GM18520 (cell line): ENCODE data around the gene TAPBP.
"Not testable (repeated sequence)": the region's sequence is repeated elsewhere in the genome, so short reads cannot be mapped to it uniquely, and the experiment has no call there.

Experiments
- ATAC-seq: cut with Tn5 transposase; IDR thresholded peaks from one replicate; pipeline ENCODE4 v1.9.1; 2021; ENCODE audit not compliant: unreplicated experiment

The TAPBP gene

DNA sequence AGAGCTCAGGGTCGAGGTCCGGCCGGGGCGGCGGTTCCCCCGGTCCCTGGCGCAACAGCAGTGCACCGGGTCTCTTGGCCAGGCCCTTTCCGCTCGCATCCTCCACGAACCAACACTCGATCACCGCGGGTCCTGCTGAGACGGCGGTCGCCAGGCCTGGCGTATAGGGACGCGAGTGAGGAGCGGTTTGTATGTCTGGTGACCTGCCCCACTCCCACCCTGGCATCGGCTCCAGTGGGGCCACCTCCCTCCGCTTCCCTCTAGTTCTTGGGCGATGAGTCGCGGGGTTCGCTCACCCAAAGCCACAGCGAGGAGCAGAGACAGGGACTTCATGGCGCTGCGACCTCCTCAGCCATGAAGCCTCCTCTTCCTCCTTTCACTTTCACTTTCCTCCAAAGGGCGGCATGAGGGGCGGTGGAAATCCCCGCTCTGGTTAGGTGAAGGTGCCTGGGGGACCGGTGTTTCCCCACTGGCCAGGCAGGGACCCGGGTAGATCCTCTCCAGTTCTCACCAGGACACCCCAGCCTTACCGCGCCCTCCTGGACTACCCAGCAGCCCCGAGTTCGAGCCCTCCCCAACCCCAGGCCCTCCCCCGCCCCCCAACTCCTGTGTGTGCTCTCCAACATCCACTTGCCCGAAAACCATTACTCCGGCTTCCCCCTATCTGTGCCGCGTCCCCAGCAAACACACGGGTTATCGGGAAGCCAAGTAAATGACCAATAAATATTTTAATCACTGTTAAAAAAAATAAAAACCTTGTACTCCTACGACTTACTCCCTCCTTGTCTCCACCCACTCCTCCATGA lies at the start of gene TAPBP:
Gene TAPBP (minus strand): TSS at position 370 of the 806 bp plus-strand sequence. CDS start 37 bp downstream, at position 333.
- ATAC-seq, result peak; percentile 26

DNA sequence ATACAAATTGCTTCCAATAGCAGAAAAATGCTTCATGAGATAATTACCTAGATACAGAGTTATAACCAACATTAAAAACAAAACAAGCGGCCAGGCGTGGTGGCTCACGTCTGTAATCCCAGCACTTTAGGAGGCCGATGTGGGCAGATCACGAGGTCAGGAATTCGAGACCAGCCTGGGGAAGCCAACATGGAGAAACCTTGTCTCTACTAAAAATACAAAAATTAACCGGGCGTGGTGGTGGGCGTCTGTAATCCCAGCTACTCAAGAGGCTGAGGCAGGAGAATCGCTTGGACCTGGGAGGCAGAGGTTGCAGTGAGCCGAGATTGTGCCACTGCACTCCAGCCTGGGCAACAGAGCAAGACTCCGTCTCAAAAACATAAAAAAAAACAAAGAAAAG lies 49.6 kb upstream of the TAPBP start:
- not testable (repeated sequence) for ATAC-seq

DNA sequence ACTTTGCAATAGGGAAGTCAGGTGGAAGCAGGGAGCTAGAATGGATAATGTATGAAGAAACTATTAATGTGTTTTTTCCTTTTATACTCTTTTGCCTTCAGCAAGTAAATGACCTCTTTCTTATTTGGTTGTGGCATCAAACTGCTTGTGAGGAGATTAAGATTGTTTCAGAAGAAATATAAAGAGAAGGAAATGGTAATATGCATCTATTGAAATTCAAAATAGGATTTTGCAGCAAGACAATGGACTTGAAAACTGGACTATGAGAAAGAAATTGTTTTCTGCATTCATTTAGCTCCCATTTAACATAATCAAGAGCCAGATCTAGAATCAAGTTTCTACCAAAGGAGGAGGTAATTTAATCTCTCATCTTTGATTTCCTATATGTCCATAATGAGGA lies 45.5 kb upstream of the TAPBP start:
- ATAC-seq, result no peak

DNA sequence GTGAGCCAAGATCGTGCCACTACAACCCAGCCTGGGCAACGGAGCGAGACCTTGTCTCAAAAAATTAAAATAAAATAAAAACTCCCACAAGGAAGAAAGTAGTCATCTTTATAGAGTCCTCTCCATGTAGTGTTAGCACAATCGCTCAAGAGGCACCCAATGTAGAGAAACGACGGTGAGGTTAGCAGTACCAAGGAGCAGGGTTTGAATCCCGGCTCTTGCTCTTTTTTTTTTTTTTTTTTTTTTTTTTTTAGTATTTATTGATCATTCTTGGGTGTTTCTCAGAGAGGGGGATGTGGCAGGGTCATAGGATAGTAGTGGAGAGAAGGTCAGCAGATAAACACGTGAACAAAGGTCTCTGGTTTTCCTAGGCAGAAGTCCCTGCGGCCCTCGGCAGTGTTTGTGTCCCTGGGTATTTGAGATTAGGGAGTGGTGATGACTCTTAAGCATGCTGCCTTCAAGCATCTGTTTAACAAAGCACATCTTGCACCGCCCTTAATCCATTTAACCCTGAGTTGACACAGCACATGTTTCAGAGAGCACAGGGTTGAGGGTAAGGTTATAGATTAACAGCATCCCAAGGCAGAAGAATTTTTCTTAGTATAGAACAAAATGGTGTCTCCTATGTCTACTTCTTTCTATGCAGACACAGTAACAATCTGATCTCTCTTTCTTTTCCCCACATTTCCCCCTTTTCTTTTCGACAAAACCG lies 43.4 kb upstream of the TAPBP start:
- not testable (repeated sequence) for ATAC-seq

DNA sequence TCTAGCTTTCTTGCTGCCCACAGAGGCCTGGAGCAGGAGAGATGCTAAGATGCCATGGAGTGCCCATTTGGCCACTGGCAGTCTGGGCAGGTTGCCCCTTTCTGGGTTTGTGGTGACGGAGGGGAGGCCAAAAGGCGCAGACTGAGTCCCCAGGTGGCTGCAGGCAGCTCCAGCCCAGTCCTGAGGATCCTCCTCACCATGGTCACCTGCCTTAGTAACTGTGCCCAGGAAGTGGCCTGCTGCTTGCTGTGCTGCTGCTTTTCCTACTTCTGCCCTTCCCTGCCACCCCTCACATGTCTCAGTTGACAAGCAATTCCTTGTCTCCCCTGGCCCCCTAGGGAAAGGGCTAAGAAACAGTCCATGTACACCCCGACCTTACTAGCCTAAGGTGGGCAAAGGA lies 42.4 kb upstream of the TAPBP start:
- ATAC-seq, result no peak

DNA sequence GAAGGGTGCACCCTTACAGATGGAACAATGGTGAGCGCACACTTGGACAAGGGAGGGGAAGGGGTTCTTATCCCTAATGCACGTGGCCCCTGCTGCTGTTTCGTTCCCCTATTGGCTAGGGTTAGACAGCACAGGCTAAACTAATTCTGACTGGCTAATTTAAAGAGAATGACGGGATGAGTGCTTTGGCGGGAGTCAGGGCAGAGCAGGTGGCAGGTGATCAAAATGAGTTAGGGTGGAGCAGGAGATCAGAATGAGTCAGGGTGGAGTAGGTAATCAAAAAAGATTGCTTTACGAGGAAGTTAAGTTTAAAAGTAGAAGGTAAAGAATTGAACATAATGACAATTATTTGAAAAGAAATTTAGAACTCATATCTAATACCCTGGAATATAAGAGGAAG lies 42.0 kb upstream of the TAPBP start:
- ATAC-seq, result not testable (repeated sequence)

DNA sequence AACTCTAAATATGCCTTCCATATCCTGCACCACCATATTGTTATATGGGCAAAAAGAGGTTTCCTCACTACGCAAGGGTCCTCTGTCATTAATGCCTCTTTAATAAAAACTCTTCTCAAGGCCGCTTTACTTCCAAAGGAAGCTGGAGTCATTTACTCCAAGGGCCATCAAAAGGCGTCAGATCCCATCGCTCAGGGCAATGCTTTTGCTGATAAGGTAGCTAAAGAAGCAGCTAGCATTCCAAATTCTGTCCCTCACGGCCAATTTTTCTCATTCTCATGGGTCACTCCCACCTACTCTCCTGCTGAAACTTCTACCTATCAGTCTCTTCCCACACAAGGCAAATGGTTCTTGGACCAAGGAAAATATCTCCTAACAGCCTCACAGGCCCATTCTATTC lies 33.9 kb upstream of the TAPBP start:
- no peak for ATAC-seq

DNA sequence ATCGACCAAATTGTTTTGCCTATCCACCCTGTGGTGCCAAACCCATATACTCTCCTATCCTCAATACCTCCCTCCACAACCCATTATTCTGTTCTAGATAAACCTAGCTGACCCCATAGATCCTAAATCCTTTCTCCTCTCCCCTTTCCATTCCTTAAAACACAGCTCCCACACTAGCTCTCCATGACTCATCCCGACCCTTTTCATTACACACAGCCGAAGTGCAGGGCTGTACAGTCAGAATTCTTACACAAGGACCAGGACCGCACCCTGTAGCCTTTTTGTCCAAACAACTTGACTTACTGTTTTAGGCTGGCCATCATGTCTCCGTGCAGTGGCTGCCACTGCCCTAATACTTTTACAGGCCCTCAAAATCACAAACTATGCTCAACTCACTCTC lies 33.1 kb upstream of the TAPBP start:
- not testable (repeated sequence) for ATAC-seq

DNA sequence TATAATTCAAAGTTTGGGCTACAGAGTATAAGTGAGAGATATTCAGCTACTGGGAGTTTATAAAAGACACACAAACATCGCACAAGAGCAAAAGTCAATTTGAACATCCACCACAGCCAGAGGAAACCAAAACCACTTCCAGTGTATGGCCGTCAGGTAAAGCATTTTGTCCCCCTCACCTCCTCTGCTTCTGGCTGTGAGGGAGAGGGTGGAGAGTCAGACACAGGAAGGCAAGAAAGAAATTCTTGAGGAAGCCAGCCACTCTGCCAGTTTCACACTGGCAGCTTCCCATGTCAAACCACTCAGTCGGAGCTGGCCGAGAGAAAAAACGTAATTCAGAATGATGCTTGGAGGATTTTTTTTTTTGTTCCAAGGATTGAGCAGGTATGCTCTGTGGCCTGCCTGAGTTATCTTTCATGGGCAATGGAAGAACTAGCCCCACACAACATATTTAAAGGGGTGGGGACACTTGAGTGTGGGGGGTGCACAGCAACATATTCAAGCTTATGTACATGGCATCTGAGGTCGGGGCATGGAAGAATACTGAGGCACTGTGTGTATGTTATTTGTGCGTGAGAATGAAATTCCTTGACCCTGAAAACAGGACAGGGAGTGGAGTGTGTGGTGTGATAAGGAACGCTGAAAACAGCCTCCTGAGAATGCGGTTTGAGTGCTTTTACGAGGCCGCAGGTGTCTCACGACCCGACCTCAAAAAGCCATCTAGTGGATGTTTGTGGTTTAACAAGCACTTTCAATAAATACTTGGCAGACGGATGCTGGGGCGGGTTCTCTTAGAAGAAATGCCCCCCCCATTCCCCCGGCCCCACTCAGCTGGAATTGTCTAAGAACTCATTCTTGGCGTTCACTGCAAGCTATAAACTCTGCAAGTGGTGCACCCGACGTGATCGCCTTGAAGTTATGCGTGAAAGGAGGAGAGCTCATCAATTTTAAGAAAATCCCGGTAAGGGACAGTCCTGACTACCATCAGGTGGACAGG lies 31.1 kb upstream of the TAPBP start:
- no peak for ATAC-seq

DNA sequence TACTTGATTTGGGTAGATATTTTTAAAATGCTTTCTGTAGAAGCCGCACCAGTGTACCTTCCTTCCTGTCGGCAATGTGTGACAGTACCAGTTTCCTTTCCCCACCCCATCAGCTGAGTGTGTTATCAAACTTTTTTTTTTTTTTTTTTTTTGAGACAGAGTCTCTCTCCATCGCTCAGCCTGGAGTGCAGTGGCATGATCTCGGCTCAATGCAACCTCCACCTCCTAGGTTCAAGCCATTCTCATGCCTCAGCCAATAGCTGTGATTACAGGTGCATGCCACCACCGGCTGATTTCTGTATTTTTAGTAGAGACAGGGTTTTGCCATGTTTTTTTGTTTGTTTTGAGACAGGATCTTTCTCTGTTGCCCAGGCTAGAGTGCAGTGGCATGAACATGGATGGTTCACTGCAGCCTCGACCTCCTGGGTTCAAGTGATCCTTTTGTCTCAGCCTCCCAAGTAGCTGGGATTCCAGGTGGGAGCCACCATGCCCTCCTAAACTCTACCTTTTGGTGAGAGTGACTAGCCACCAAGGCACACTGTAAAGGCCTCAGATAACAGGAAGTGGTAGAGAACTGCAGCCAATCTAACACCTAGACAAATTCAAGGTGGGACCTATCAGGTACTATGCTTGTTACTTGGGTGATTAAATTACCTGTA lies 30.2 kb upstream of the TAPBP start:
- ATAC-seq, result peak; percentile 41

DNA sequence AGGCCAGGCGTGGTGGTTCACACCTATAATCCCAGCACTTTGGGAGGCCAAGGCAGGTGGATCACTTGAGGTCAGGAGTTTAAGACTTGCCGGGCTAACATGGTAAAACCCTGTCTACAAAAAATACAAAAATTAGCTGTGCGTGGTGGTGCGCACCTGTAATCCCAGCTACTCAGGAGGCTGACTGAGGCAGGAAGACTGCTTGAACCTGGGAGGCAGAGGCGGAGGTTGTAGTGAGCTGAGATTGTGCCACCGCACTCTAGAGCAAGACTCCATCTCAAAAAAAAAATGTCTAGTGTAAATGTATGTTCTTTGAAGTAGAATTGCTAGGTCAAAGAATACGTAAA lies 29.7 kb upstream of the TAPBP start:
- ATAC-seq, result not testable (repeated sequence)

DNA sequence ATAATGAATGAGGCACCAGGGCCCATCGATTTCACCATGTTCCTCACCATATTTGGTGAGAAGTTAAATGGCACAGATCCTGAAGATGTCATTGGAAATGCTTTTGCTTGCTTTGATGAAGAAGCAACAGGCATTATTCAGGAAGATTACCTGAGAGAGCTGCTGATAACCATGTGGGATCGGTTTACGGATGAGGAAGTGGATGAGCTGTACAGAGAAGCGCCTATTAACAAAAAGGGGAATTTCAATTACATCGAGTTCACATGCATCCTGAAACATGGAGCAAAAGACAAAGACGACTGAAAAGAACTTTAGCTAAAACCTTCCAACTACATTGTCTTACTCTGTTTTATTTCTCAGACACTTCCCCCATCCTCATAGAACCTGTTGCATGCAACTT lies 25.3 kb upstream of the TAPBP start:
- ATAC-seq, result no peak

DNA sequence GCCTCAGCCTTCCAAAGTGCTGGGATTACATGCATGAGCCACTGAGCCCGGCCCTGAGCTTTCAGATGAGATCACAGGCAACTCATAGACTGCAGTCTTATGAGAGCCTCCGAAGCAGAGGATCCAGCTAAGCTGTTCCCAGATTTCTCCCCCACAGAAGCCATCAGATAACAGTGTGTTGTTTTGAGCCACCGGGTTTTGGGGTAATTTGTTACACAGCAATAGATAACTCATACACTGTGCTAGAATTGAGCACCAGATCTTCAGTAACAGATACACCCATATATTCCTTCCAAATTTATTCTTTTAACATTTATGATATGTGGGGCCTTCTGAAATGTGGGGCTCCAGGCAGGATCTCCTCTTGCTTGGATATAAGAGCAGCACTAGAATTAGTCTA lies 22.6 kb upstream of the TAPBP start:
- no peak for ATAC-seq

DNA sequence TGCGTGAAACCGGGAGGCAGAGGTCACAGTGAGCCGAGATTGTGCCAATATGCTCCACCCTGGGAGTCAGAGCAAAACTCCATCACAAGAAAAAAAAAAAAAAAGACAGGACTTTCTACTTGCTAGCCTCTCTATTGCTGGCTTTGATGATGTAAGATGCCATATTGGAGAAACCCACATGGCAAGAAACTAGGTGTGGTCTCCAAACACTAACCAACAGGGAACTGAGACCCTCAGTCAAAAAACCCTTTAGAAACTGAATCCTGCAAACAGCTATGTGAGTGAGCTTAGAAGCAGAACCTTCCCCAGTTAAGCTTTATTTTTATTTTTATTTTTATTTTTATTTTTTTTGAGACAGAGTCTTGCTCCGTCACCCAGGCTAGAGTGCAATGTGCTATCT lies 22.0 kb upstream of the TAPBP start:
- ATAC-seq, result no peak

DNA sequence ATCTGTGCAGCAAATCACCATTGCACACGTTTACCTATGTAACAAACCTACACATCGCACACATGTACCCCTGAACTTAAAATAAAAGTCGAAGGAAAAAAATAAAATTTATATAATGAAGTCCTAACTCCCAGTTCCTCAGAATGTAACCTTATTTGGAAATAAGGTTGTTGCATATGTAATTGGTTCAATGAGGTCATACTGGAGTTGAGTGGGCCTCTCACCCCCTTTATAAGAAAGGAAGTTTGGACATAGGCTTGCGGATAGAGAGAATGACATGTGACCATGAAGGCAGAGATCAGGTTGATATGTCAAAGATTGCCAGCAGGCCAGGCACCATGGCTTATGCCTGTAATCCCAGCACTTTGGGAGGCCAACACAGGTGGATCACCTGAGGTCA lies 19.8 kb upstream of the TAPBP start:
- ATAC-seq, result no peak

DNA sequence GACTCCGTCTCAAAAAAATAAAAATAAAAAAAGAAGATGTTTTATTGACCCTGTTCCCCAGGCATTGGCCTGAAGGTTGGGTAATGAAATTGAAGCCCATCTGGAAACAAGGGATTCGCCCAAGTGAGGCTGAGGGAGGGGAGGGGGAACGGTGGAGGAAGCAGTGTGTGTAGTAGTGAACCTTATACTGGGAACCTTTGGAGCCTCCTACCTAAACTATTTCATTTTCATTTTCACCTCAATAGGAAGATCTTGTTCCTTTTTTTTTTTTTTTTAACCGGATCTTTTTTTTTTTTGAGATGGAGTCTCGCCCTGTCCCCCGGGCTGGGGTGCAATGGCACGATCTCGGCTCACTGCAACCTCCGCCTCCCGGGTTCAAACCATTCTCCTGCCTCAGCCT lies 16.9 kb upstream of the TAPBP start:
- ATAC-seq, result no peak

DNA sequence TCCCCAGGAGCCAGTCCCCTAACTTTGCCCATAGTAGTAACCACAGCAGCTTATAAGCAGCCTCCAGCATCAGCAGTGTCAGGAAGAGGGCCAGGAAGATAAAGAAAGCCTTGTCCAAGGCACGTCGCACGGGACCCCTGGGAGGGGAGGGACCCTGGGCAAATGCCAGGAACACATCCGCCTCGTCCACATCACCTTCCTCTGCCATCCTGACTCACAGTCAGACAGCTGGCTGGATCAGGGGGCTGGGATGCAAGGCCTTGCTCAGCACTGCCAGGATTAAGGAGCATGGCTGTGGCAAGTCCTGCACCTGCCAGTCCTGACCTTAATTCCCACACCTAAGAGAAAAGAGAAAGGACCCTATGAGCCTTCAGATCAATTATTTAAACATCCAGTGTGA lies 15.2 kb upstream of the TAPBP start:
- no peak for ATAC-seq

DNA sequence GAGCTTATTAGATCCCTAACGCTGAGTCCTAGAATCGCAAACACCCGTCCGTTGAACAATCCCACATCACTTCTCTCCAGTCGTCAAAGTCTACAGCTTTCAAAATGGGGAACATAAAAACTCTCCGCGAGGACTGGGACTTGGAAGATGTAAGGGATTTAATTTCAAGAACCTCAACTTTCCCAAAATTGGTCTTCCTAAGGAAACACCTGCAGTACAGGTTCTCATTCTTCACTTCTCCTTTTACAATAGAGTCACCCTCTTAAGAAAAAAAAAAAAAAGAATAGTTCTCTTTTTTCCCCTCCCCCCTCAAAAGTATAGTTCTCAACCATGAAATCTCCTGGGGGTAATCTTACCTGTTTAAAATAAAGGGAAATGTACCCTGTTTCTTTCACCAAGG lies 10.2 kb upstream of the TAPBP start:
- no peak for ATAC-seq

DNA sequence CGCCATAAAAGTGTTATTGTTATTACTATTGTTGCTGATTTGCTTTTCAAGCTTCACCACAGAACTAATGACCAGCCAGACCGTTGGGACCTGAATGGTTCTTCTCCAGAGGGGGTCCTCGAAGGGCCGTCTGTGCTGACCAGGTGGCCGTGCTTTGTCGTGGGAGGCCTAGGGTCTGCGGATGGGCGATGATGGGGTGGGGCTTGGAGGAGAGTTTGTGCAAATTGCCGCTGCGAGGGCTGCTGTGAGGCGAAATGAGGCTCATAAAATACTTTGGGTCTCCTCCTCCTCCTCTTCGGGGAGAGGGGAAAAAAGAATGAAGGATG lies 9.7 kb upstream of the TAPBP start:
- peak; percentile 9 for ATAC-seq

DNA sequence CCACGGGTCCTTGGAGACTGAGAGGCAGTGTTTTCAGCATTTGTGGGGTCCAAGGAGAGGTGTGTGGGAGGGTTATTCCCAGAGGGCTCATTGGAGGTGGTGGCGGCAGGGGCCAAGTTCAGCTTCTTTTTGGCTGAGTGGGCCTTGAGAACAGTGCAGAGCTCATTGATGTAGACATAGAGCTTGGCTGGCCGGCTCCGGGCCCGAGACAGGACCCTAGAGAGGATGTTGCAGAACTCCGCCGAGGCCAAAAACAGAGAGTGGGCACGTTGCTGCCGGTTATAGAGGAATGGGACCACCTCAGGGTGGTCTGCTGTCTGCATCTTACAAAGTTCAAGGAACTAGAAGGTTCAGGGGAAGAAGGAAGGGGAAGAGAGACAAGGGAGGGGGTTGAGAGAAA lies 7.3 kb upstream of the TAPBP start:
- no peak for ATAC-seq
